Mucosa of rectum (tissue), 2 donors: ENCODE data around the gene SLC24A5.

Experiments used
- H3K27ac ChIP-seq, 2 donors: one replicate each; pipeline ENCODE4 v1.7.0; 2013; ENCODE audit warnings: inconsistent platforms in 2 of 2, low read depth in 2 of 2, low read length in 2 of 2
- H3K27me3 ChIP-seq, 2 donors: one replicate each; pipeline ENCODE4 v1.7.0; 2013; ENCODE audit warnings: low read length in 2 of 2; ENCODE audit not compliant: control insufficient read depth in 2 of 2, insufficient read depth in 2 of 2
- H3K36me3 ChIP-seq, 2 donors: one replicate each; pipeline ENCODE4 v1.7.0; 2013; ENCODE audit warnings: low read length in 2 of 2; ENCODE audit not compliant: control insufficient read depth in 2 of 2, insufficient read depth in 2 of 2
- H3K4me1 ChIP-seq, 2 donors: one replicate each; pipeline ENCODE4 v1.7.0; 2013; ENCODE audit warnings: low read length in 2 of 2, mild to moderate bottlenecking in 1 of 2; ENCODE audit not compliant: control insufficient read depth in 2 of 2, insufficient read depth in 2 of 2
- H3K4me3 ChIP-seq, 2 donors: one replicate each; pipeline ENCODE4 v1.7.0; 2013; ENCODE audit warnings: low read length in 2 of 2
- H3K9ac ChIP-seq, 2 donors: one replicate each; pipeline ENCODE4 v1.7.0; 2013; ENCODE audit warnings: low read length in 2 of 2, low read depth in 1 of 2, mild to moderate bottlenecking in 1 of 2
- H3K9me3 ChIP-seq, 2 donors: one replicate each; pipeline ENCODE4 v1.7.0; 2013; ENCODE audit warnings: low read length in 2 of 2; ENCODE audit not compliant: control insufficient read depth in 2 of 2
- donor health status: healthy.
- donor health status: Normal muscosa, but diverticular disease.

The SLC24A5 gene

GRCh38 chr15:48177766-48178647, 57.2 kb downstream of the SLC24A5 start, which contains the start of gene MYEF2:
Gene MYEF2 (minus strand): TSS chr15:48178295. CDS start chr15:48178237, 58 bp downstream.
- Histone ChIP-seq H3K27me3 (no peaks in the 10 kb centered on the region), H3K36me3 (no peaks in the 10 kb centered on the region), H3K9ac (peak within 1 kb of the TSS in 1 of 2 donors; percentile 65), H3K27ac (peak within 1 kb of the TSS; percentile 45 to 55), H3K4me3 (peak within 1 kb of the TSS; percentile 68 to 70), H3K4me1 (no peaks in the 10 kb centered on the region), H3K9me3 (no peaks in the 10 kb centered on the region)

- Histone ChIP-seq H3K9me3 (no peaks in the 10 kb centered on the region), H3K4me1 (no peaks in the 10 kb centered on the region), H3K27ac (no peak overlapping the region), H3K9ac (no peak overlapping the region), H3K36me3 (no peaks in the 10 kb centered on the region), H3K4me3 (peak overlapping the region; percentile 51 to 68), H3K27me3 (no peaks in the 10 kb centered on the region)
Measured at GRCh38 chr15:48178648-48178931, 57.8 kb downstream of the SLC24A5 start.

DNA sequence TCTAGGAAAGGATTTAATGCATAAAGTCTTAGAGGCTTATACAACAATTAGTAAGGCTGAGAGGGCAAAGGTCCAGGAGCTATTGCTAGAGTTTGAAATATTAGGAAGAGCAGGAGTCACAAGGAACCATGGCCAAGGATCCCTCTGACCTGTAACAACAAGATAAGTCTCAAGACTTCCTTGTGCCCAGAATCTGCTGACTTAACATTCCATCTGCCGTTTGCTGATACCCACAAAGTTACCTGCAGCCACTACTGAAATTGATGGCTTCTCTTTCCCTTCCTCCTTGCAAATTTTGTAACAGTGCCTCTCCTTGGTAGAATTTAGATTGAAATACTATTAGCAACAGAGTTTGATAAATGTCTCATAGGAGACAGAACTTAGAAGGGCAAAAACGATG, 62.0 kb downstream of the SLC24A5 start:
- no peaks in the 10 kb centered on the region for H3K4me1 ChIP-seq
- no peaks in the 10 kb centered on the region for H3K9me3 ChIP-seq
- H3K27me3 ChIP-seq = no peaks in the 10 kb centered on the region
- H3K4me3 ChIP-seq = no peak overlapping the region
- no peak overlapping the region for H3K27ac ChIP-seq
- H3K36me3 ChIP-seq = no peaks in the 10 kb centered on the region
- no peak overlapping the region for H3K9ac ChIP-seq

GRCh38 chr15:48185529-48185928, 64.7 kb downstream of the SLC24A5 start:
- H3K9ac ChIP-seq = no peak overlapping the region
- H3K4me1 ChIP-seq = no peaks in the 10 kb centered on the region
- H3K4me3 ChIP-seq = no peak overlapping the region
- H3K27ac ChIP-seq = no peak overlapping the region
- peaks cover 0 to 2% of the 10 kb centered on the region in 2 donors for H3K27me3 ChIP-seq
- H3K9me3 ChIP-seq = peaks cover 0 to 3% of the 10 kb centered on the region in 2 donors
- H3K36me3 ChIP-seq = no peaks in the 10 kb centered on the region

DNA sequence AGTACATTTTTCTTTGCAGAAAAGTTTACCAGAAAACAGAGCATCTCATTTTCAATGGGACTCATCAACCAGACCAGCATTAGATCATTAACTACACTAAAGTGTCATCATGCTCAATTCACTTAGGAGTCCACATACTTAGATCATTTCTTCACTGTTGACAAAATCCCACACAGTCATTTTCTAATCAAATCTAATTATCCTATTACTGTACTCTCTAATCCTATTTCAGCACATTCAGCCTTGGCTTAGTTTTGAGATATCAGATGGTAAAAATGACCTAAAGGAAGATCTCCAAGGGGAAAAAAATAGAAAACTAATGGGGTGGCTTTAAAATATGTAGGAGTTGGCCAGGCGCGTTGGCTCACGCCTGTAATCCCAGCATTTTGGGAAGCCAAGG, 65.5 kb downstream of the SLC24A5 start:
- no peak overlapping the region for H3K9ac ChIP-seq
- H3K4me1 ChIP-seq = peaks cover 0 to 3% of the 10 kb centered on the region in 2 donors
- H3K27ac ChIP-seq = no peak overlapping the region
- H3K27me3 ChIP-seq = peaks cover 0 to 2% of the 10 kb centered on the region in 2 donors
- no peaks in the 10 kb centered on the region for H3K36me3 ChIP-seq
- no peak overlapping the region for H3K4me3 ChIP-seq
- H3K9me3 ChIP-seq = peaks cover 0 to 3% of the 10 kb centered on the region in 2 donors

GRCh38 chr15:48190932-48191573, 70.3 kb downstream of the SLC24A5 start:
- Histone ChIP-seq H3K4me3 (peak overlapping the region; percentile 57 to 64), H3K4me1 (peaks cover 0 to 7% of the 10 kb centered on the region in 2 donors), H3K9ac (no peak overlapping the region), H3K9me3 (peaks cover 0 to 3% of the 10 kb centered on the region in 2 donors), H3K36me3 (no peaks in the 10 kb centered on the region), H3K27me3 (peaks cover 0 to 5% of the 10 kb centered on the region in 2 donors), H3K27ac (no peak overlapping the region)

DNA sequence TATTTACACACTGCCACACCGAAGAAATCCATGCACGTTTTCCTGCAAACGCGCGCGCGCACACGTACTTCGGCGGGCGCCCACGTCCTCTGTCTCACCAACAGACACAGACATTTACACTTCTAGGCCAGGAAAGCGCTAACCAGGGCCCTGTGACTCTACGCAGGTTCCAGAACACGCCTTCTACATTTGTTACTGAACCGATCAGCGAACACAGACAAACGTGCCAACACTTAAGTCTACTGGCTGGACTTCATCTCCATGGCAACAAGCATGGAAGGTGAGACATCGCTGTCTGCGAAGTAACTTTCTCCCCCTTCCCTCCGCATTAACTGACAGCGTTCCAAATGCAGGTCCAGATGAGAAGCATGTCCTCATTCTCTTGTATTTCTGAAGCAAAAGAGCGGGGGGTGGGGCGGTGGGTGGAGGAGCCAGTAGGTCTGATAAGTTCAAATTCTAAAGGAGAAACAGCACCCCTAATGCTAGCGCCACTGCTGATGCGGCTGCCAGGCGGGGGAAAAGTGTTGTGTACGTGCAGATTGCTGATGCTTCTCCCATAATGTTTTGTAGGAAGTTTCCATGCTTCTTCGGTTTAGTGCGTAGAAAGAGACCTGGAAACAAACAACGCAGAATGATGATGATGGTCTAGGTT, 70.9 kb downstream of the SLC24A5 start, which contains the start of gene CTXN2:
TSS of gene CTXN2 (plus strand) at position 92 of the 652 bp plus-strand sequence. CDS start 9,636 bp downstream, outside the sequence.
- Histone ChIP-seq H3K9me3 (peaks cover 0 to 3% of the 10 kb centered on the region in 2 donors), H3K4me1 (peaks cover 0 to 7% of the 10 kb centered on the region in 2 donors), H3K27ac (no peak within 1 kb of the TSS), H3K27me3 (peaks cover 0 to 5% of the 10 kb centered on the region in 2 donors), H3K36me3 (no peaks in the 10 kb centered on the region), H3K9ac (no peak within 1 kb of the TSS), H3K4me3 (peak within 1 kb of the TSS; percentile 57 to 64)
